Measurements from ENCODE around the gene SNX30.

DNA sequence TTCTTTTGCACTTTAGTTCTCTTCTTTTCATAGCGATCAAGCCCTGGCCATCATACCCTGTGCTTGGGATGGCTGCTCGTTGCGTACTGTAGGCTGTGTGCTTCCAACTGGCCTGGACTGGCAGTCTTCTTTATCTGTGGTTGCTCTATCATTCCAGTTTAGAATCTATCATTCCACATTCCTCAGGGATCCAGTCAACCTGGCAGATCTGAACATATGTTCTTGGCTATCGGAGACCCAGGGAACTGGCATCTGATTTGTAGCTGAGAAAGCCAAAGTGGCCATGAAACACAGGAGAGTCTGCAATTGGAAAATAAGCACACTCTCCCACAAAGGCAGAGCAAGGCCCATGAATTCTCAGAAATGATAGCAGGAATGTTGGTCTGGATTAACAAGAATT lies 162.8 kb downstream of the SNX30 start:
- TF ChIP-seq, protein P1, sequence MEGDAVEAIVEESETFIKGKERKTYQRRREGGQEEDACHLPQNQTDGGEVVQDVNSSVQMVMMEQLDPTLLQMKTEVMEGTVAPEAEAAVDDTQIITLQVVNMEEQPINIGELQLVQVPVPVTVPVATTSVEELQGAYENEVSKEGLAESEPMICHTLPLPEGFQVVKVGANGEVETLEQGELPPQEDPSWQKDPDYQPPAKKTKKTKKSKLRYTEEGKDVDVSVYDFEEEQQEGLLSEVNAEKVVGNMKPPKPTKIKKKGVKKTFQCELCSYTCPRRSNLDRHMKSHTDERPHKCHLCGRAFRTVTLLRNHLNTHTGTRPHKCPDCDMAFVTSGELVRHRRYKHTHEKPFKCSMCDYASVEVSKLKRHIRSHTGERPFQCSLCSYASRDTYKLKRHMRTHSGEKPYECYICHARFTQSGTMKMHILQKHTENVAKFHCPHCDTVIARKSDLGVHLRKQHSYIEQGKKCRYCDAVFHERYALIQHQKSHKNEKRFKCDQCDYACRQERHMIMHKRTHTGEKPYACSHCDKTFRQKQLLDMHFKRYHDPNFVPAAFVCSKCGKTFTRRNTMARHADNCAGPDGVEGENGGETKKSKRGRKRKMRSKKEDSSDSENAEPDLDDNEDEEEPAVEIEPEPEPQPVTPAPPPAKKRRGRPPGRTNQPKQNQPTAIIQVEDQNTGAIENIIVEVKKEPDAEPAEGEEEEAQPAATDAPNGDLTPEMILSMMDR (IDR thresholded peaks at IDR 0.05; ENCODE audit: low read depth, low read length, missing input control) = no peak
- TF ChIP-seq, protein P2, sequence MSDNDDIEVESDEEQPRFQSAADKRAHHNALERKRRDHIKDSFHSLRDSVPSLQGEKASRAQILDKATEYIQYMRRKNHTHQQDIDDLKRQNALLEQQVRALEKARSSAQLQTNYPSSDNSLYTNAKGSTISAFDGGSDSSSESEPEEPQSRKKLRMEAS (IDR thresholded peaks at IDR 0.05) = no peak
- TF ChIP-seq SP1 (IDR thresholded peaks at IDR 0.05) (no peak), NR2F2 (IDR thresholded peaks at IDR 0.05) (no peak), RAD21 (IDR thresholded peaks at IDR 0.05) (no peak), TAF1 (conservative IDR thresholded peaks at IDR 0.05) (no peak), EGR1 (IDR thresholded peaks at IDR 0.05; ENCODE audit: low read depth in 2 of 2) (no peak)

All from liver (tissue), 3 donors.